ENCODE data around the gene SDF2L1. TPM values are rescaled to one million over a fixed set of nuclear protein-coding genes. Genes with fewer than 3 reads are reported as not detected.
A peak's percentile ranks its signal among the peaks of the same experiment; 100 is the strongest.
"Not testable (repeated sequence)": the region's sequence is repeated elsewhere in the genome, so short reads cannot be mapped to it uniquely, and the experiment has no call there.

The SDF2L1 gene
- total and polyA plus RNA-seq, 9 of the 15 experiments (the other 6 are each of a cell fraction or from before 2014, with no cell fraction given), result 15.1 to 989 (median 124) TPM

GRCh38 chr22:21596356-21597135 lies 45.6 kb upstream of the SDF2L1 start:
- BruUV-seq (replicated peaks); H3K4me3 ChIP-seq; H3K27me3 ChIP-seq (ENCODE audit: control insufficient read depth in 2 of 2, insufficient read depth in 2 of 2, low read length in 2 of 2); H2AFZ ChIP-seq (ENCODE audit: low read depth, low read length); H3K9ac ChIP-seq (ENCODE audit: insufficient read depth in 1 of 2, low read depth in 2 of 2, low read length in 2 of 2); ATAC-seq; H3K4me2 ChIP-seq (ENCODE audit: insufficient read depth, low read length); H3K9me3 ChIP-seq (replicated peaks; ENCODE audit: control insufficient read depth, insufficient read depth, low read depth, low read length); FAIRE-seq; H3K4me1 ChIP-seq (replicated peaks in 1 of 2; ENCODE audit: control insufficient read depth in 2 of 2, insufficient read depth in 2 of 2, low read length in 2 of 2); DNase-seq (ENCODE audit: extremely low read depth in 1 of 4, low spot score in 3 of 4); in situ Hi-C loops (cut with MboI); H3K9me1 ChIP-seq (ENCODE audit: control insufficient read depth, insufficient read depth, low read length); H3K27ac ChIP-seq (ENCODE audit: extremely low read depth, low read depth, low read length): not testable (repeated sequence)
- H4K20me1 ChIP-seq (replicated peaks; ENCODE audit: control insufficient read depth, insufficient read depth, low read length), result peaks cover 51% of the 10 kb centered on the region
- intact Hi-C loops (cut with micrococcal nuclease), result loop anchor here (2.0 kb wide), 1 partner anchor 14 kb away; no protein-coding TSS in a partner anchor
- POLR2A ChIA-PET, result interaction anchor here (0.6 to 76.8 kb wide), 3 partner anchors 12 to 430 kb away, joined by 4 to 4622 read pairs (median 4622); partner anchors contain the start of genes CCDC116, SDF2L1 and YDJC
- peaks cover 99% of the 10 kb centered on the region for H3K79me2 ChIP-seq (ENCODE audit: control insufficient read depth, insufficient read depth, low read length)
- CTCF ChIA-PET (ENCODE audit: low intra/inter-chr PET ratio), result interaction anchor here (2.2 kb wide), 1 partner anchor 50 kb away, joined by 7 read pairs; no protein-coding TSS in a partner anchor
- peaks cover 79% of the 10 kb centered on the region for H3K36me3 ChIP-seq (ENCODE audit: control insufficient read depth, insufficient read depth, low read length)
- WGBS (ENCODE audit: insufficient coverage, low coverage, missing lambda C conversion rate), result 73% methylated on average over 13 of the region's 13 CpGs
- TF ChIP-seq RBM25 (IDR thresholded peaks at IDR 0.05; ENCODE audit: low read depth, low read length, severe bottlenecking) (peak; percentile 58), GTF2A2 (tag; IDR thresholded peaks at IDR 0.05) (0 out of 2 replicates have a peak, but pooled peaks have one; percentile 21), THAP12 (CRISPR knock-in tag; IDR thresholded peaks at IDR 0.05) (peak; percentile 15; the same call in 1 of the 2 replicates), THRB (CRISPR knock-in tag; conservative IDR thresholded peaks at IDR 0.05) (peak; percentile 58; the same call in 1 of the 2 replicates), ZNF184 (CRISPR knock-in tag; IDR thresholded peaks at IDR 0.05) (peak; percentile 47; the same call in 1 of the 2 replicates), HBP1 (CRISPR knock-in tag; IDR thresholded peaks at IDR 0.05) (peak; percentile 85; the same call in 1 of the 2 replicates), ZBTB11 (CRISPR knock-in tag; IDR thresholded peaks at IDR 0.05) (peak in 1 of 3 experiments; percentile 30; a peak in 1 of 6 replicates)
